ENCODE data around the gene PIGW. TPM values are rescaled to one million over a fixed set of nuclear protein-coding genes. Genes with fewer than 3 reads are reported as not detected.

Gene PIGW
- total and polyA plus RNA-seq, 9 donors = 0.60 to 10.0 (median 4.6) TPM

DNA sequence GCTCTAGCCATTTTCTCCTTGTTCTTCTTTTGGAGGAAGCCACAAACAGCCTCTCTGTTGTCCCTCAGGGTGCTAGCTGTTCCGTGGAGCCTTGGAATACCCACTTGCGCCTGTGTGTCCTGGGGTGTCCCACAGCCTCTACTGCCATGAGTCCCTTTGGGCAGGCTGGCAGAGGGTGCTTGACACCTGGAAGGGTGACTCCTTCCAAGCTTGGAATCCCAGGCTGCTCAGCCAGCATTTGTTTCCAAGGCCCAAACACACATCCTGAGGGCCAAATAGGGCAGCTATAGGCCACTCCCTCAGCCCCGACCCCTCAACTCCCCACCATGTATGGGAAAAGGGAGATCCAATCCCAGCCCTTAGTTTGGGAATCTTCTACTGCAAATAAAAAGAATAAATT is 33.4 kb upstream of the PIGW start:
- H3K4me1 ChIP-seq (ENCODE audit: insufficient read depth) = no peaks in the 10 kb centered on the region
- H3K27ac ChIP-seq = no peak overlapping the region
- no peak for TF ChIP-seq POLR2A (IDR thresholded peaks at IDR 0.05)
- TF ChIP-seq, protein P1, sequence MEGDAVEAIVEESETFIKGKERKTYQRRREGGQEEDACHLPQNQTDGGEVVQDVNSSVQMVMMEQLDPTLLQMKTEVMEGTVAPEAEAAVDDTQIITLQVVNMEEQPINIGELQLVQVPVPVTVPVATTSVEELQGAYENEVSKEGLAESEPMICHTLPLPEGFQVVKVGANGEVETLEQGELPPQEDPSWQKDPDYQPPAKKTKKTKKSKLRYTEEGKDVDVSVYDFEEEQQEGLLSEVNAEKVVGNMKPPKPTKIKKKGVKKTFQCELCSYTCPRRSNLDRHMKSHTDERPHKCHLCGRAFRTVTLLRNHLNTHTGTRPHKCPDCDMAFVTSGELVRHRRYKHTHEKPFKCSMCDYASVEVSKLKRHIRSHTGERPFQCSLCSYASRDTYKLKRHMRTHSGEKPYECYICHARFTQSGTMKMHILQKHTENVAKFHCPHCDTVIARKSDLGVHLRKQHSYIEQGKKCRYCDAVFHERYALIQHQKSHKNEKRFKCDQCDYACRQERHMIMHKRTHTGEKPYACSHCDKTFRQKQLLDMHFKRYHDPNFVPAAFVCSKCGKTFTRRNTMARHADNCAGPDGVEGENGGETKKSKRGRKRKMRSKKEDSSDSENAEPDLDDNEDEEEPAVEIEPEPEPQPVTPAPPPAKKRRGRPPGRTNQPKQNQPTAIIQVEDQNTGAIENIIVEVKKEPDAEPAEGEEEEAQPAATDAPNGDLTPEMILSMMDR (IDR thresholded peaks at IDR 0.05) = no peak
- TF ChIP-seq EP300 (IDR thresholded peaks at IDR 0.05) = no peak
- no peaks in the 10 kb centered on the region for H3K36me3 ChIP-seq
- intact Hi-C loops (cut with DNase I) = no loop called here
- H3K9me3 ChIP-seq = no peaks in the 10 kb centered on the region
- H3K27me3 ChIP-seq = no peaks in the 10 kb centered on the region
- WGBS, 3 donors = 92 to 99% (median 93%) methylated on average over 3 of the region's 3 CpGs
- no peak for DNase-seq
- H3K4me3 ChIP-seq = no peak overlapping the region

DNA sequence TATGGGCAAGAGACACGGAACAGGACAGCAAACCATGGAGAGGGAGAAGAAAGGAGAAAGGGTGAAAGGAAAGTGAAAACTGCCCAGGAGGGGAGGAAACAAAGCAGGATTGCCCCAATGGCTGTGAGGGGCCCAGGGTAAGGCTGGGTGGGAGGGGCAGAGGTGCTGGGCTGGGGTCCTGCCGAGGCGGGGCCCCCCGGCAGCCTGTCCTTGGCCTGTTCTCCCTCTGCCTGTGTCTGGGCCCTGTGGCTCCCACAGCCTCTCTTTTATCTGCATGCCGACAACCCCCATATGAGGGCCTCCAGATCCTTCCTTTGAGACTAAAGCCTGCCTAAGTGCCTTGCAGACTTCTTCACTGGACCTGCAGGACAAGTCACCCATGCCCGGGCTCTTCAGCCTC is 32.8 kb upstream of the PIGW start:
- H3K36me3 ChIP-seq = no peaks in the 10 kb centered on the region
- intact Hi-C loops (cut with DNase I) = no loop called here
- no peaks in the 10 kb centered on the region for H3K4me1 ChIP-seq (ENCODE audit: insufficient read depth)
- no peaks in the 10 kb centered on the region for H3K9me3 ChIP-seq
- no peak for DNase-seq
- 68 to 75% (median 75%) methylated on average over 6 of the region's 6 CpGs for WGBS, 3 donors
- no peak overlapping the region for H3K4me3 ChIP-seq
- no peaks in the 10 kb centered on the region for H3K27me3 ChIP-seq
- no peak overlapping the region for H3K27ac ChIP-seq
- TF ChIP-seq POLR2A (IDR thresholded peaks at IDR 0.05) (no peak), EP300 (IDR thresholded peaks at IDR 0.05) (no peak)
- TF ChIP-seq, protein P1 (IDR thresholded peaks at IDR 0.05) = no peak

DNA sequence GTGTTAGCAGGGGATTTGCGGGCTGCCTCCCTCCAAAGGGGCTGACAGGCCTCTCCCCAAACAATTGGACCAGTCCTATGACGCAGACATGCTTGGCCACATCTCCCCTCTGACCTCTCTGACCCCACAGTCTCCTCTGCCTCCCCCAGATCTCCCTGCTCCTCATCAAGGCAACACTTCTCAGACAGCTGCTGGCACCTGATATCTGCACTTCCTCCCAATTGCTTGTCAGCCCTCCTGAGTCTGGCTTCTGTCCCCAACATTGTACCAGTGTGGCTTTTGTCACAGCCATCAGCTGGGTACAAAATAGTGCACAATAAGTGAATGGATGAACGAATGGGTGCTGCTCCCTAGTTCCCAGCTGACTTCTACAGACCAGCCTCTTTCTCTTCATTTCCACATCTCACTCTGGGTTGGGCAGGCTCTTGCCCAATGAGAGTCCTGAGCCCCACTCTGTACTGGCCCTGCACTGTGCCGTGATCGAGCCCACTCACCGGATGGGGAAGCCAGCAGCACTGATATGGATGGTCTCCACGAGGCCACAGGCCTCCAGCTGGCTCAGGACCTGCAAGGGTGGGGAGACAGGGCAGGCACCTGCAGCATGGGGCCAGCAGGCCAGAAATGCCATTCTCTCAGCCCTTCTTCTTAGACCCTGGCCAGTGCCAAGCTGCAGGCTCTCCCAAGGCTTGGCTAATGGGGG is 31.2 kb upstream of the PIGW start:
- 87 to 93% (median 92%) methylated on average over 7 of the region's 7 CpGs for WGBS, 3 donors
- Histone ChIP-seq H3K4me3 (no peak overlapping the region), H3K36me3 (no peaks in the 10 kb centered on the region), H3K4me1 (ENCODE audit: insufficient read depth) (no peaks in the 10 kb centered on the region), H3K27ac (no peak overlapping the region), H3K9me3 (no peaks in the 10 kb centered on the region), H3K27me3 (no peaks in the 10 kb centered on the region)
- TF ChIP-seq, protein P1 (IDR thresholded peaks at IDR 0.05) = no peak
- TF ChIP-seq POLR2A (IDR thresholded peaks at IDR 0.05) (no peak), EP300 (IDR thresholded peaks at IDR 0.05) (no peak)
- no peak for DNase-seq
- intact Hi-C loops (cut with DNase I) = no loop called here

DNA sequence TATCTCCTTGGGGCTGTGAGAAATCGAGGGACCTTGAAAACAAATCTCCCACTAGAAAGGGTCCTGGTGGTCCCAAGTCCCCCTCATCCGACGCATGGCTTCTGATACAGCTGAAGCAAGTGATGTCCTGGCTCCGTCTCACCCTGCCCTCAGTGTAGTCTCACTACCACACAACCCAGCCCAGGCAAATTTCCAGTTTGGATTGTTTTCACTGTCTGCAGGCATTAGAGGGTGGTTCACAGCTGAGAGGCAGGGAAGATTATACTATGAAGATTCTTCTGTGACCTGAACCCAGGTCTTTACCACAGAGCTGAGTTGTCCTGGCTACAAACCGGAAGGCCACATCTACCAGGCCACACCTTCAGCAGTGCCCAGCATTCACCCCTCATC is 30.6 kb upstream of the PIGW start:
- no peaks in the 10 kb centered on the region for H3K36me3 ChIP-seq
- no peak overlapping the region for H3K27ac ChIP-seq
- no peak for DNase-seq
- H3K4me1 ChIP-seq (ENCODE audit: insufficient read depth) = no peaks in the 10 kb centered on the region
- intact Hi-C loops (cut with DNase I) = no loop called here
- no peak for TF ChIP-seq POLR2A (IDR thresholded peaks at IDR 0.05)
- TF ChIP-seq, protein P1 (IDR thresholded peaks at IDR 0.05) = no peak
- TF ChIP-seq EP300 (IDR thresholded peaks at IDR 0.05) = no peak
- 94 to 98% (median 95%) methylated on average over 5 of the region's 5 CpGs for WGBS, 3 donors
- no peak overlapping the region for H3K4me3 ChIP-seq
- no peaks in the 10 kb centered on the region for H3K27me3 ChIP-seq
- H3K9me3 ChIP-seq = no peaks in the 10 kb centered on the region
